GM12892 (cell line): ENCODE results near the gene HNRNPLL.

Experiments
- POLR2A ChIP-seq: IDR thresholded peaks from 2 replicates; pipeline ENCODE4 v1.6.1; 2011; ENCODE audit warnings: low read depth, low read length, control low read depth
- TAF1 ChIP-seq: IDR thresholded peaks from 2 replicates; pipeline ENCODE4 v1.6.1; 2011; ENCODE audit warnings: low read depth, mild to moderate bottlenecking, control low read depth, low read length, borderline replicate concordance

DNA sequence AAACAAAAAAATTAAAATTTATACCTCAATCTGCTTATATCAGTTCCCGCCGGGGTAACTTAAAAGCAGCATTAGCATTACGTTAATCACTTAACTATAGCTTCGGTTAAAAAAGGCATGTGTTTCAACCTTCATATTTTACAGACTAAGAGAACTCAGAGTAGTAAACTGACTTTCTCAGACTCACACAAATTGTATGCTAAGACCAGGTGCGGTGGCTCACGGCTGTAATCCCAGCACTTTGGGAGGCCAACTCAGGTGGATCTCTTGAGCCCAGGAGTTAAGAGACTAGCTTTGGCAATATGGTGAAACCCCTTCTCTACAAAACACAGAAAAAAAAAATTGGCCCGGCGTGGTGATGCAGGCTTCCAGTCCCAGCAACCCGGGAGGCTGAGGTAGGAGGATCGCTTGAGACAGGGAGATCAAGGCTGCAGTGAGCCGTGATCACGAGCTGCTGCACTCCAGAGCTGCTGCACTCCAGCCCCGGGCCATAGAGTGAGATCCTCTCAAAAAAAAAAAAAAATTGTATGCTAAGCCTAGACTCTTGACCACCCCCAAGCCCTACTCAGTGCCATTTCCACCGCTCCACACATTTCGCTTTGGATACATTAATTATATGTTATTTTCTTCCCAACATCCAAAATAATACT lies 2.4 kb downstream of the HNRNPLL start:
- no peak for TF ChIP-seq POLR2A
- TF ChIP-seq TAF1, result no peak
